Measurements from ENCODE around the gene ATXN1.

GRCh38 chr6:16354692-16355091 lies 406.6 kb downstream of the ATXN1 start:
- no peak for TF ChIP-seq CTCF (IDR thresholded peaks at IDR 0.05)
- TF ChIP-seq POLR2AphosphoS5 (IDR thresholded peaks at IDR 0.05) = no peak
- no peak for TF ChIP-seq POLR2A (IDR thresholded peaks at IDR 0.05; ENCODE audit: low read depth)
- TF ChIP-seq EP300 (IDR thresholded peaks at IDR 0.05) = no peak
